Measurements from ENCODE around the gene RPRML.

GRCh38 chr17:46968896-46969295 lies 10.2 kb downstream of the RPRML start:
- TF ChIP-seq, protein P1, sequence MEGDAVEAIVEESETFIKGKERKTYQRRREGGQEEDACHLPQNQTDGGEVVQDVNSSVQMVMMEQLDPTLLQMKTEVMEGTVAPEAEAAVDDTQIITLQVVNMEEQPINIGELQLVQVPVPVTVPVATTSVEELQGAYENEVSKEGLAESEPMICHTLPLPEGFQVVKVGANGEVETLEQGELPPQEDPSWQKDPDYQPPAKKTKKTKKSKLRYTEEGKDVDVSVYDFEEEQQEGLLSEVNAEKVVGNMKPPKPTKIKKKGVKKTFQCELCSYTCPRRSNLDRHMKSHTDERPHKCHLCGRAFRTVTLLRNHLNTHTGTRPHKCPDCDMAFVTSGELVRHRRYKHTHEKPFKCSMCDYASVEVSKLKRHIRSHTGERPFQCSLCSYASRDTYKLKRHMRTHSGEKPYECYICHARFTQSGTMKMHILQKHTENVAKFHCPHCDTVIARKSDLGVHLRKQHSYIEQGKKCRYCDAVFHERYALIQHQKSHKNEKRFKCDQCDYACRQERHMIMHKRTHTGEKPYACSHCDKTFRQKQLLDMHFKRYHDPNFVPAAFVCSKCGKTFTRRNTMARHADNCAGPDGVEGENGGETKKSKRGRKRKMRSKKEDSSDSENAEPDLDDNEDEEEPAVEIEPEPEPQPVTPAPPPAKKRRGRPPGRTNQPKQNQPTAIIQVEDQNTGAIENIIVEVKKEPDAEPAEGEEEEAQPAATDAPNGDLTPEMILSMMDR (IDR thresholded peaks at IDR 0.05) = no peak
- no peak for TF ChIP-seq EP300 (IDR thresholded peaks at IDR 0.05)
